NCI-H2227 treated with DMSO at 0.1 percent for 48 hours (cell line): Measurements from ENCODE around the gene PHKA1.
"Not testable (repeated sequence)": the region's sequence is repeated elsewhere in the genome, so short reads cannot be mapped to it uniquely, and the experiment has no call there.

ENCODE experiments used
- DNase-seq: peaks from one replicate; lab custom pipeline; 2025; lab: John Stamatoyannopoulos, UW

The PHKA1 gene

GRCh38 chrX:72572248-72573157 is 141.6 kb downstream of the PHKA1 start, which contains the start of gene HDAC8:
TSS of gene HDAC8 (minus strand) at chrX:72572843. CDS start at chrX:72572761, 82 bp downstream.
- DNase-seq = peak; percentile 98

- no peak for DNase-seq
Measured at GRCh38 chrX:72569786-72570185, 144.3 kb downstream of the PHKA1 start.

- DNase-seq = no peak
Measured at GRCh38 chrX:72568406-72569092, 145.6 kb downstream of the PHKA1 start.

- no peak for DNase-seq
Measured at GRCh38 chrX:72566448-72566847, 147.7 kb downstream of the PHKA1 start.

GRCh38 chrX:72559655-72560054 is 154.5 kb downstream of the PHKA1 start:
- DNase-seq = not testable (repeated sequence)

- no peak for DNase-seq
Measured at GRCh38 chrX:72554448-72555140, 159.5 kb downstream of the PHKA1 start.

GRCh38 chrX:72552443-72552842 is 161.7 kb downstream of the PHKA1 start:
- not testable (repeated sequence) for DNase-seq

- DNase-seq = no peak
Measured at GRCh38 chrX:72545990-72546389, 168.1 kb downstream of the PHKA1 start.

GRCh38 chrX:72540318-72540717 is 173.8 kb downstream of the PHKA1 start:
- peak; percentile 27 for DNase-seq

- no peak for DNase-seq
Measured at GRCh38 chrX:72539822-72540221, 174.3 kb downstream of the PHKA1 start.

GRCh38 chrX:72536542-72536941 is 177.6 kb downstream of the PHKA1 start:
- no peak for DNase-seq

- no peak for DNase-seq
Measured at GRCh38 chrX:72532366-72532765, 181.7 kb downstream of the PHKA1 start.
